ENCODE data around the gene PLVAP.

The PLVAP gene

DNA sequence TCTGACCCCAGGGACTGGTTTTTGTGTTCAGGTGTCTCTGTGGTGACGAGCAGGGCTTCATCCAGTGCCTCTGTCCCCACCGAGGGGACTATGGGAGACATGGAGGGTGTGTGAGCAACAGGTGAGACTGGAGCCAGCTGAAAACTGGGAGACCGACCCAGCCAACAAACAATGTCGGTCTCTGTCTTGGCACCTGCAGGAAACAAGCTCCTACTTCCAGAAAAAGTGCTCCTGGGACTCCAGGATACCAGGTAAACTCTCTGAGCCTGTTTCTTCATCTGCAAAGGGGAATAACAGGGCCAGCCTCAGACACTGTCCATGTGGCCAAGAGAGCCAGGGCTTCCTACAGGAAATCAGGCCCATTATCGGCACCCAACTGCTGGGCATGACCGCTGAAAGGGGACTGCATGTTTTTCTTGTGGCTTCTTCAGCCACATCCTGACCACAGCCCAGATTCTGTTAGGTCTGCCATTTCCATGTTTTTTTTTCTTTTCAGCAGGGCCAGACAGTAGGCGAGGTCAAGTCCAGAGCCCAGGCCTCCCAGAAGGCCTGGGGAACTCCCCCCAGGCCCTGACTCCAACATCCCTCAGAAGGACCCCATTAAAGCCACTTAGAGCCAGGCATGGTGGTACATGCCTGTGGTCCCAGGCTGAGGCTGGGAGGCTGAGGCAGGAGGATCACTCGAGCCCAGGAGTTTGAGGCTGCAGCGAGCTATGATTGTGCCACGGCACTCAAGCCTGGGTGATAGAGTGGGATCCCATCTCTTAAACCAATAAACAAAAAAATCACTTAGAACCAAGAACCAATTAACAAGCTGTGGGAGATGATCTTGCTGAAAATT lies 29.1 kb upstream of the PLVAP start:
- no peak overlapping the region for H3K4me3 ChIP-seq (ENCODE audit: control insufficient read depth, low read depth, low read length)
- DNase-seq (ENCODE audit: low read depth): no peak

DNA sequence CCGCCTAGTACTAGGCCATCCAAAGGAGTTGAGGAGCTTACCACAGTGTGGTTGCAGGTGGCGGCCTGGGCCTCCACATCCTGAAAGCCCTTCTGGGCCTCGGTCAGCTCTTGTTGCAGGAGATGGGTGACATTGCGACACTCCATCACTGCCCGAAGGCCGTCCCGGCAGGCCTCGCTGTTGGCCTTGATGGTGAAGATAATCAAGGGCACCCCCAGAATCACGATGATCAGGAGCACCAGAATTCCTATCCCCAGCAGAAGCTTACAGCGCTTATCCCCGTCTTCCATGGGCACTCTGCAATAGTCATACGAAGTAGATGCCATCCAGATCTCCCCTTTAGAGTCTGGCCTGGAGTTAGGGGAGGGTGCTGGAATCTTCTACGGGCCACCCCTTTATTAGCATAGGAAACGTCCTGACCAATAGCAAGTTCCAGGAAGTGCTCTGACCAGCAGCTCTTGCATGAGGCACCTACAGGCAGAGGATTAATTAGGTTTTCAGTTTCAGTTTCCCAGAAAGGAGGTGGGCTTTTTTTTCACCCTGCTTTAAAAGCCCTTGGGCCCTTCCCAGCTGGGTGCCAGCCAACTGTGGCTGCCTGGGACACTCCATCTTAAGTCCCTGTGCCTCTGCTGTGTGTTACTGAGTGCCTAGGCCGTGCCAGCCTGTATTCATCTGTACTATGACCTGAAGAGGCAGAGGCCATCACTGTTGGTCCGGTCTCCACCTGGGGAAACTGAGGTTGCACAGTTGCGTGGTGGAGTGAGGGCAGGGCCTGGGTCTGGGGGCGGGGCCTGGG lies 28.3 kb upstream of the PLVAP start, which contains the start of gene BST2:
Gene BST2, minus strand, starts transcription at position 381 of the 796 bp plus-strand sequence. Its CDS starts 55 bp downstream, at position 326.
- no peak for DNase-seq (ENCODE audit: low read depth)
- no peak within 1 kb of the TSS for H3K4me3 ChIP-seq (ENCODE audit: control insufficient read depth, low read depth, low read length)
- TF ChIP-seq, protein P1, sequence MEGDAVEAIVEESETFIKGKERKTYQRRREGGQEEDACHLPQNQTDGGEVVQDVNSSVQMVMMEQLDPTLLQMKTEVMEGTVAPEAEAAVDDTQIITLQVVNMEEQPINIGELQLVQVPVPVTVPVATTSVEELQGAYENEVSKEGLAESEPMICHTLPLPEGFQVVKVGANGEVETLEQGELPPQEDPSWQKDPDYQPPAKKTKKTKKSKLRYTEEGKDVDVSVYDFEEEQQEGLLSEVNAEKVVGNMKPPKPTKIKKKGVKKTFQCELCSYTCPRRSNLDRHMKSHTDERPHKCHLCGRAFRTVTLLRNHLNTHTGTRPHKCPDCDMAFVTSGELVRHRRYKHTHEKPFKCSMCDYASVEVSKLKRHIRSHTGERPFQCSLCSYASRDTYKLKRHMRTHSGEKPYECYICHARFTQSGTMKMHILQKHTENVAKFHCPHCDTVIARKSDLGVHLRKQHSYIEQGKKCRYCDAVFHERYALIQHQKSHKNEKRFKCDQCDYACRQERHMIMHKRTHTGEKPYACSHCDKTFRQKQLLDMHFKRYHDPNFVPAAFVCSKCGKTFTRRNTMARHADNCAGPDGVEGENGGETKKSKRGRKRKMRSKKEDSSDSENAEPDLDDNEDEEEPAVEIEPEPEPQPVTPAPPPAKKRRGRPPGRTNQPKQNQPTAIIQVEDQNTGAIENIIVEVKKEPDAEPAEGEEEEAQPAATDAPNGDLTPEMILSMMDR (IDR thresholded peaks at IDR 0.05; ENCODE audit: control insufficient read depth, insufficient read depth, low read depth, low read length, missing control alignments): no peak

More for the DNA sequence above, 29.1 kb upstream of the PLVAP start:
- TF ChIP-seq, protein P1 (IDR thresholded peaks at IDR 0.05; ENCODE audit: control insufficient read depth, insufficient read depth, low read depth, low read length, missing control alignments): no peak

DNA sequence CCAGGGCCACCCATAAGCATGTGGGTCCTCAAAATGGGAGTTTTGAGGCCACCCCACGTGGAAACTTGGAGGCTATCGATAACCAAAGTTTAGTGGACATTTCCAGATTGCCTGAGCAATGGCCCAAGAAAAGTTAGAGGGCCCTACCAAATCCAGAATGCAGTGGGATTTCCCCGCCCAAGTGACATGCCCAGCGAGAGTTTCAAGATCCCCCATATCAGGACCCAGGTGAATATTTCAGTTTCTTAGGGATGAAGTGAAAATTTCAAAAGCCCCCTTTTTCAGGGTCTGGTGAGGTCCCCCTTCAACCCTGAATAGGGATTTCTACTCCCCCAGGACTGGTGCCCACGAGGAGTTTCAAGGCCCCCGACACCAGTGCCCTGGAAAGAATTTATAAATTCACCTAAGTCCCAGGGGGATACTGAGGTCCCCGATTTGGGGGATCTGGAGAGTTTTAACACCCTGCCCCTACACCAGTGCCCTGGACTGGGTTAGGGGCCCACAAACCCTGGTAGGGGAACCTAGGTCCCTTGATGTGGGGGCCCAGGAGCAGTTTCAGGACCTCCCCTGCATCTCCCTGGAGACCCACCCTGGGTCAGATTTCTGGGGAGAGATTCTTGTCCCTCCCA lies 27.6 kb upstream of the PLVAP start:
- DNase-seq (ENCODE audit: low read depth): no peak
- no peak overlapping the region for H3K4me3 ChIP-seq (ENCODE audit: control insufficient read depth, low read depth, low read length)

GRCh38 chr19:17404015-17404414 lies 26.9 kb upstream of the PLVAP start:
- DNase-seq (ENCODE audit: low read depth): no peak
- TF ChIP-seq, protein P1 (IDR thresholded peaks at IDR 0.05; ENCODE audit: control insufficient read depth, insufficient read depth, low read depth, low read length, missing control alignments): no peak
- H3K4me3 ChIP-seq (ENCODE audit: control insufficient read depth, low read depth, low read length): no peak overlapping the region

More for the DNA sequence above, 27.6 kb upstream of the PLVAP start:
- TF ChIP-seq, protein P1 (IDR thresholded peaks at IDR 0.05; ENCODE audit: control insufficient read depth, insufficient read depth, low read depth, low read length, missing control alignments): no peak

GRCh38 chr19:17402982-17403855 lies 26.1 kb upstream of the PLVAP start:
- no peak for DNase-seq (ENCODE audit: low read depth)
- TF ChIP-seq, protein P1 (IDR thresholded peaks at IDR 0.05; ENCODE audit: control insufficient read depth, insufficient read depth, low read depth, low read length, missing control alignments): no peak
- H3K4me3 ChIP-seq (ENCODE audit: control insufficient read depth, low read depth, low read length): no peak overlapping the region
